ENCODE data around the gene TLL1.

Gene TLL1

DNA sequence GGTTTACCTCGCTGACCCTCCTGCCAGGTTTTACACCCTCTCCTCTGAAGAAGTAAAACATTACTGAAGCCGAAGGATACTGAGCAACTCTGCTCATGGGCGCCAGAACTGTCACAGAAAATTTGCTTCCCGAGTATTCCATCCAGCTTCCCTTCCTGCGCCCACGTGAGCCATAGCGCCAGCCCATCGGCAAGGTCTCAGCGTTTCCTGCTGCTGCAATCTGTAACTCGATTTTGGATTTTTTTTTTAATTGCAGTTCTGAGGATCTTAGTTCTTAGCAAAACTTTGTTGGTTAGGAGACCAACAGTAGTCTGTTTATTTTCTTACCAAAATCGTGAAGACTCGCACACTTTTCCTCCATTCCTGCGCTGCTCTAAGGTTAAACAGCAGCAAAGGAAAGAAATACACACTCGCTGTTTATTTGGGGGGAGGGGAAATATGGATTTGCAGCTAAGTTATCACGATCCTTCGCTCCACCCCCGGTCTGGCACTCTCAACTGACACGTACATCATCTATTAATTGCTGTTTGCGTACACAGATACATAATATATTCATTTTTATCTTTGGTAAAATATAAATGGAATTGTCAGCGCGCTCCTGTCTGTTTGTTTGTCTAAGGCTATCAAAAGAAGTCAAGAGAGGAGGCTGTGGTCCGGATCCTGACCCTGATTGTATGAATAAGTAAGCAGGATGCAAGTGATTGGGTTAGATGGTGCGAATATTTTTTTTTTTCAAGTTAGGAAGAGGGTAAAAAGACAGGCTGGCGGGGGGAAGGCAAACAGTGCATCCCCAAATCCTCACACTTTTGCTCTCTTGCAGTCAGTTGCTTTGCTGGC, at the start of gene TLL1:
Gene TLL1 (plus strand): TSS at position 777 of the 837 bp plus-strand sequence. CDS start 668 bp downstream, outside the sequence.
- DNase-seq (ENCODE audit: low read depth in 2 of 2): no peak

DNA sequence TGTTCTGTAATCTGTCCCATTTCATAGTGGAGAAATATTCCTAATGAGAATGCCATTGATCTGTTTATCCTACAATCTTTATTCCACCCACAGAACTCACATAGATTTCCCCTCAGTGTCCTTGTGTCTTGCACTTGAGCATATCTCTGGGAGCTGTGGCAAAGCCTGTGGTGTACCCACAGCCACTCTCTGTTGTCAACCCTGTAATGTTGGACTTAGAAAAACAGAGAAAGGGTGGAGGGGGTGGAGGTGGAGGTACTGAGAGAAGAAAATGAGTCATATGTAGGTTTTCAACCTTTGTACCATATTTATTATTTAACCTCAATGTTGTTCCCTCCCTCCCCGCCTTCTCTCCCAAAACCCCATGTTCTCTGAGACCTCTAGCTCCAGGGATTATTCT, 46.9 kb upstream of the TLL1 start:
- no peak for DNase-seq (ENCODE audit: low read depth in 2 of 2)

DNA sequence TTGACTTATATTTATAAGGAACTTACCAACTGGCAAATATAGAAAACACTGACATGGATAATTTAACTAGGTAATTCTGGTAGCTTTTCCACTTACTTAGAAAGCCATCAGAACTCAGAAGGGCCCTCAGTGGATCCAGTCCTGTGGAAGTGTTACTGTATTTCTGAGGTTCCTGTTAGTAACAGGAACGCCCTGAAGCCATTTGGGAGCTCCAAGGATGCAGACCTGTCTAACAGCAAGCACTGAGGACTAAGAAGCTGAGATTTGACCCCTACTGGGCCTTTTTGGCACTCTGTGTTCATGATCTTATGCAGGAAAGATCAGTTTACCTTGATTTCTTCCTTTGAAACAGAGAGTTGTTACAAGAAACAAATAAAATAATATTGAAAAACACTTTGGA, 46.0 kb upstream of the TLL1 start:
- DNase-seq (ENCODE audit: low read depth in 2 of 2): no peak

DNA sequence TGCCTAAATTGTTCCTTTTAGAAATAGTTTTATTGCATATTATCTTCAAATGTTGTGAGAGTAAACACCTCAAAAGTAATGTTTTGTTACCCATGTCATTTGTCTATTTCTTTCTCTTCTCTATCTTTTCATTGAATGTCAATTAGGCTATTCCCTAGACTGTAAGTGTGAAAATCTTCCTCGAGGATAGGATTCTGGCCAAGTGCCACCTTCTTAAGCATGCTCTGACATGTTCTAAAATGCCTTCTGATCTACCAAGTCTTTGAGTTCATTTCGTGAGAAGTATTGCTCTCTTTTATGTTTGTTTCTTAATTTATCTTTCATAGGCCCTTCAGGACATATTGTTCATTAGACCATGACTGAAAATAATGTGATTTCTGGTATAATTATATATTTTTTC, 44.1 kb upstream of the TLL1 start:
- DNase-seq (ENCODE audit: low read depth in 2 of 2): no peak

DNA sequence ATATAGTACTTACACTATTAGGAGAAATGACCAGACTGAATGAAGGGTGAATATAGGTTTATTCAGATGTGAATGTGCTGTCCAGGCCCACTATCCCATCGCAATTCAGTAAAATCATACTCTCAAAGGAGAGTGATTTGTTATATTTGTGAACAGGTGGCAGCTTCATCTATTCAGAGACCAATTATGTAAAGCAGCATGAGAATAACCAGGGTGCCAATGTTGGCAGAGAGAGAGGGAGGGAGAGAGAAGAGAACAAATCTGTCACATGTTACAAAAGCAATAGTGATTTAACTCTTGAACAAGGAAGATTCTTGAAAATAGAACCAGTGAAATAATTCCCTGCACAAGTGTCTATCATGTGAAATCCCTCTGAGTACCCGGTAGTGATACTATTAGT, 38.9 kb upstream of the TLL1 start:
- no peak for DNase-seq (ENCODE audit: low read depth in 2 of 2)

DNA sequence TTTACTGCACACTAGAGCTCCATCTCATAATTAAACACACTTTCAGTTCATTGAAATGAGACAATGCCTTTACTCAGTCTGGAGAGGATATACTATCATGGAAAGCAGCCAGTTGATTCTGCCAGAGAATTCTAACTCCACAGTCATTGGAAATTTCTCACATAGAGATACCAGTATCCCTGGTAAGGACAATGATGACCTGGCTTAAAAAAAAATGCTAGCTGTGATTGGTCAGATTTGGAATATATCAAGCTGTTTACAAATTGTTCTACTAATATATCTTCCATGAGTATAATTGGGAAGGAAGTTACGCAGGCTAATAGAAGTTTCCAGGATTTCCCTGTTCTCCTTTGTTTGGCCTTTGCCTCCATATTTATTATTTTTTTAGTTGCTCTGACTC, 34.5 kb upstream of the TLL1 start:
- DNase-seq (ENCODE audit: low read depth in 2 of 2): no peak

DNA sequence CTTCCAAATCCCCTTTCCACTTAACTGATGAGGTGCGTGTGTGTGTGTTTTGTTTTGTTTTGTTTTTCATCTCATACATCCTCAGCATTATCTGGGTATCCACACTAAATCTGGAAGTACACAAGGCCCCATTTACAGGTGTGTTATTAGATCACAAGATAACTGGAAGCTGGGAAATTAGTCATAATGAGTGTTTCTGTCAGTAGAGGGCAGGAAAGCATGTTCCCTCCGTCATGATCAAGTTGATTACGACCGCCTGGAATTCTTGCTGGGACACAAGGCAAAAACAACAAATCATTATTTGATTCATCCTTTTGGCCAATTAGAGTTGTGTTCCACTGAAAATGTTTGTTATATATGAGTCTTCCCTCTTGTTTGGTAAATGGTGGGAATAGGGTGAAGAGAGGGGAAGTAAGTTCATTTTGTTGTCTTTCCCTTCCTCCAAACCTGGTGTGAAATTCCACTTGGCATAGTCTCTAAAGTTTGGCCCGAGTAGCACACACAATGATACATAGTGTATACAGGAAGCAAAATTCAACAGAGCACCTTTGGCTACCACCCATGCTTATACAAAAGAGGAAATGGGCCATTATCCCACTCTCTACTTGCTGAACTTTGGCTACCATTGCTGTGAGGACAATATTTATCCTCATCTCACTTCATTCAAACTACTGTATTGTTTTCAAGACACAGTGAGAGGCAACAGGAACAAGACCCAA, 33.3 kb upstream of the TLL1 start:
- DNase-seq (ENCODE audit: low read depth in 2 of 2): no peak

DNA sequence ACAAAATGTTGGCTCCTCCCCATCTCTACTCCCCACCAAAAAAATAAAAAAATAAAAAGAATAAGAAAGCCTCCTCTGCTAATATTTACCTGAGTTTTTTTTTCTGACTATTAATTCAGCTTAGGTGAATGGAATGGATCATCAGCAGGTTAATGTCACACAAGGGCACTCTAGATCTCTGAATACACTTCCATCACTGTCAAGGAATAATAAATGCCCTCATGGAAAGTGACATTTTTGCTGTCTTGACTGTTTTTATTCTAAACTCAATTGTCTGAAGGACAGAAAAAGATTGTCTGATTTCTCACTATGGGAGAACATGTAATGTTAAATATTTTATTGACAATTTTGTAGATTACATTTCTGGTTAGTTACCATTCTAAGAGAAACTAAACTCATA, 30.4 kb upstream of the TLL1 start:
- no peak for DNase-seq (ENCODE audit: low read depth in 2 of 2)

DNA sequence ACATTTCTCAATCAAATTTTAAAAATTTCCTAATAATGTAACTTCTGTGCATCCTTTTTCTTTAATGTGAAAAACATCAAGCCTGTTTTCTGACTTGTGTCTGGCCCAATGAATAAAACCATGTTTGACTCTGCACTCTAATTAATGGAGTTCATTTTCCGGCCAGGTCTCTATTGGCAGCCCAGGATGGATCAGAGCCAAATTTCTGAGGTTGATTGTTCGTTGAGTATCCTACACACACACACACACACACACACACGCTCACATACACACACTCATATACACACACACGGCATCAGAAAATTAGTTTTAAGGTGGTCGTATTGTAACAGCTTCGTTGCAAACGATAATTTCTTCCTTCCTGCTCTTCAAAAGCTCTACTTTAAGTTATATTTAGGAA, 28.9 kb upstream of the TLL1 start:
- no peak for DNase-seq (ENCODE audit: low read depth in 2 of 2)

DNA sequence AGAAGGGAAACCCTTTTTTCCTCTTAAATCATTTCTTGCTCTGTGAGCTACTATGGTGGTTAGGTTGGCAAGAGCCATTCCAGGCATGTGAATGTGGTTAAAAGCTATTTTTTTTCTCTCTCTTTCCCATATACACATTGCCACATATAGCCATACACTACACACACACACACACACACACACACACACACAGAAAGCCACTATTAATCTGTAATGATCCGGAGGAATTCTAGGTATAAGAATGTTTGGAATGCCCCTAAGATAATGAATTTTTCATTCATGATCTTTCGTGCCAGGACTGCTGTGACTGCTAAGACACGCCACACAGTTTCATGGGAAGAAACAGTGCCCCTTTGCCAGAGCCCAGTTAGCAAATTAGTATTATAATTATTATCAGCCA, 21.8 kb upstream of the TLL1 start:
- DNase-seq (ENCODE audit: low read depth in 2 of 2): no peak

DNA sequence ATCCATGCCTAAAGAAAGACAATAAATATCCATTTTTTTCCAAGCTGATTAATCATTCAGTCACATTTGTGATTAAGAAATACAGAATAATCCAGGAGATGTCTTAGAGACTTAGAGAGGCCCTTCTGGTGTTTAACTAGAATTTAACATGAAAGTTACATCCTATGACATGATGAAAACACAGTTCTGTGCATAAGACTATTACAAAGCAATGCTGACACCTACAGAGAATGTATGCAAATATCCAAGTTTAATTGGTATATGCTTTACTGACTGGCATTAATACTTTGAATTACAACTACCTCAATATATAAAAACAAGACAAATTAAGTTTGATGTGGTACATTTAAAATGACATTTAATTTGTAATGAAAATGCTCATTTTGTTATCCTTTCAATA, 17.8 kb upstream of the TLL1 start:
- no peak for DNase-seq (ENCODE audit: low read depth in 2 of 2)

DNA sequence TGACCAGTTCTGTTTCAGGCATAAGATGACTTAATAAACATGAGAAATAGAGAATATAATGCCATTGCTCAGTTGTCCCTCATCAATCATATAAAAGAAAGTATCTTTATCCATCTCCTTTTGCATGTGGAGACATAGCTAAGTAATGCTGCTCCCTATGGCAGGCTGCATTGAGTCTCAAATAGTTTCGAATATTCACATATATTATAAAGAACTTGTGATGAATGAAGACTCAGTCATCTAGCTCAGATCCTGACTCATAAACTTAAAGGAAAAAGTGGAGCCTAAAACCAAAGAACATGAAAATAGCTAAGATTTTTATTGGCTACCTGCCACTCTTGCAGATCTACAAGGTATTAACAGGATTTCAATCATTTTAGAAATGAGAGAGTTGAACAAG, 11.7 kb upstream of the TLL1 start:
- no peak for DNase-seq (ENCODE audit: low read depth in 2 of 2)

DNA sequence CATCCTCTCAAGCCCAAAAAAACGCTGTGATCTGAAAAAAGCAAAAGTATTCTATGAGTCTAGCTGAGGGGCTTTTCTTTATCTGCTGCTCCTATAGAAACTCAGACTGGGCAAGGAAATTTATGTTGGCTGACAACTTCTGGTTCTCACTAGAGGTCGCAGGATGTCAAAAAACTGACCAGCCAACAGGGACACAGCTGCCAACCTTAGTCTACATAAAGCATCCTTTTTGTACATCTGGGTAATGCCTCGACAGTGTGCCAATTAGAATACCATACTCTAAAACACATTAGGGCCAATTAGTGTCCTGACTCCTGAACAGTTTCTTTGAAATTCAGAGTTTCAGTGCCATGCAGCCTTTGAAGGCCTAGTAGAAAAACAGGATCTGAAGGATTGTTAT, 8.8 kb upstream of the TLL1 start:
- no peak for DNase-seq (ENCODE audit: low read depth in 2 of 2)

DNA sequence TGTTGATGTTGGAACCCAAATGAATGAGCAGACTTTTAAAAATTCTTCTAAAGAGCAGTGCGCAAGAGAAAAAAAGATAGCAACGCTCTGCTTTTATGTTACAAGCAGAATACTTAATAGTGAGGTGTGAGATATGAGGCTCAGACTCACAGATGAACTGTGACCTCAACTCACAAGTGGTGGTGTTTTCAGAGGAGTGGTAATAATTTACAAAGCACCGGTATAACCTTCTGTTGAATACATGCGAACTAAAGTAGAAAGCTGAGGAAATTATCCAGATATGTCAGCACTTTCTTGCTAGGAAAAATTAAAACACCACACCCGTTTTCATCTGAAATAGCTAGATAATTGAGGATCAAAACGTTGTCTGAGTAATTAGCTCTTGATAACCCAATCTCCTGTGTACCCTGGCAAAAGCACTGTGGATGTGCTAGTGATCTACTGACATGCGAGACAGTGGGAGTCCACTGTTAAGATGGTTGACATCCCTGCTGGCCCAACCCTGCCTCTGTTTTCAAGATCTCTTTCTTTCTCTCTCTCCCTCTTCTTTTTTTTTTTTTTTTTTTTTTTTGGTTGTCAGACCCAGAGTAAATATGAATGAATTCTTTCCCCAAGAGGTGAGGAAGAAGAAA, 6.9 kb upstream of the TLL1 start:
- DNase-seq (ENCODE audit: low read depth in 2 of 2): no peak

DNA sequence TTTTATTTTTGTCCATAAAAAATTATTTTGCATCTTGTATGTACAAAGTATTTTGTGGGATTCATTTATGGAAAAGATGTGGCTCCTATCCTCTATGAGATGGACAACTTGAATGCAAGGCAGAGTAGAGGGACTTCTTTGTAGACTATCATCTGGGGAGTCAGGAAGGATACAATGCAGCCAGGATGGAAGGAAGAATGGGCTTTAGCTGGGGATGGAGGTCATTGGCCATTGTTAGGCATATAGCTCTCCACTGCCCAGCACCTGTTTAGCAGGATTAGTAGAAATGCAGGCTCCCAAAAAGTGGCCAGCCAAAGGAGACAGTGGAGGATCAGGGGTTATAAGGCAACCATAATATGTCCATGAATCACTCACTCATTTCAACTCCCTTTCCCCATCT, 5.1 kb upstream of the TLL1 start:
- no peak for DNase-seq (ENCODE audit: low read depth in 2 of 2)

DNA sequence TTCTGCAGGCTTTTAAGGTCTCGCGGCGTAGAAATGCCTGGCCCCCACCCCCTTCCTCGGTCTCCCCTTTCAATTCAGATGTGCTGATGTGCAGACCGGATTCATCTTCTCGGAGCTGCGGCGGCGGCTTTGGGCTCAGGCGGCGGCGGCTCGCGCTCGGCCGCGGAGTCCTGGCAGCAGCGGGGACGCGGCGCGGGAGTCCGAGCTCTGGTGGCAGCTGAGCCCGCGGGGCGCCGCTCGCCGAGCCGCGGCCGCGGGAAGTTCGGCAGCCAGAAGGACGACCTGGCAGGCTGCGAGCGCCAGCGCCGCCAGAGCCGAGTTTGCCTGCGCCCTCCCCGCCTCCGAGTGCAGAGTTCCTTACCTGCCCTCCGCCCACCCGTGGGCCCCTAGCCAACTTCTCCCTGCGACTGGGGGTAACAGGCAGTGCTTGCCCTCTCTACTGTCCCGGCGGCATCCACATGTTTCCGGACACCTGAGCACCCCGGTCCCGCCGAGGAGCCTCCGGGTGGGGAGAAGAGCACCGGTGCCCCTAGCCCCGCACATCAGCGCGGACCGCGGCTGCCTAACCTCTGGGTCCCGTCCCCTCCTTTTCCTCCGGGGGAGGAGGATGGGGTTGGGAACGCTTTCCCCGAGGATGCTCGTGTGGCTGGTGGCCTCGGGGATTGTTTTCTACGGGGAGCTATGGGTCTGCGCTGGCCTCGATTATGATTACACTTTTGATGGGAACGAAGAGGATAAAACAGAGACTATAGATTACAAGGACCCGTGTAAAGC, 448 bp downstream of the TLL1 start:
- DNase-seq (ENCODE audit: low read depth in 2 of 2): no peak

DNA sequence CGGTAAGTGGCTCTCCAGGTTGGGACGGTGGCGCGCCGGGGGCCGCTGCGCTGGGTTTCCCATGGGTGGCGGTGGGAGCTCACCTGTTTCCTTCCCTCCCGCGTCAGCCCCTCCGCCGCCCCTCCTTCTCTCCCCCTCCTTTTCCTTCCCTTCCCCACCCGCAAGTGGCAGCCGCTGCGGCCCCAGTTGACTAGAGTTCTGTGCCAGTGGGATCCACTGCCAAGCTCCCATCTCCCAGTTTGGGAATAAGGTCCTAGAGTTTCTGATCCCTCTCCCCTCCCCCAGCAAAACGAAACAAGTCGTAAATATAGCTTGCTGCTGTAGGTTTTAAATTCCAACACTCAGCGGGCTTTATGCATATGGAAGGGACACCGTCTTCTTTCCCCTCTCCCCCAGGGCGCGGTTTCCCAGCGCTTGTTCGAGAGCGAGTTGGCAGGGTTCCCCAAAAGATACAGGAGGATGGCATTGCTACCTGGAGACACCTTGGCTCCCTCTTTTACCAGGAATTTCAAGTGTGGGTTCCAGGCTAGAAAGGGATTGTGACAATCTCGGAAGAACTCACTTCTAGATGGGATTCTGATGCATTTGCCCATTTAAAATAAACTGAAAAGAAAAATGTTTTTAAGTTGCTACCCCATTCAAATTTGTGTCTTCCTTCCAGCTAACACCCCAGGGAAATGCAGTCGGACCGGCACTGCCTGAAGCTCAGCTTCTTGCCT, 1.2 kb downstream of the TLL1 start:
- DNase-seq (ENCODE audit: low read depth in 2 of 2): no peak

DNA sequence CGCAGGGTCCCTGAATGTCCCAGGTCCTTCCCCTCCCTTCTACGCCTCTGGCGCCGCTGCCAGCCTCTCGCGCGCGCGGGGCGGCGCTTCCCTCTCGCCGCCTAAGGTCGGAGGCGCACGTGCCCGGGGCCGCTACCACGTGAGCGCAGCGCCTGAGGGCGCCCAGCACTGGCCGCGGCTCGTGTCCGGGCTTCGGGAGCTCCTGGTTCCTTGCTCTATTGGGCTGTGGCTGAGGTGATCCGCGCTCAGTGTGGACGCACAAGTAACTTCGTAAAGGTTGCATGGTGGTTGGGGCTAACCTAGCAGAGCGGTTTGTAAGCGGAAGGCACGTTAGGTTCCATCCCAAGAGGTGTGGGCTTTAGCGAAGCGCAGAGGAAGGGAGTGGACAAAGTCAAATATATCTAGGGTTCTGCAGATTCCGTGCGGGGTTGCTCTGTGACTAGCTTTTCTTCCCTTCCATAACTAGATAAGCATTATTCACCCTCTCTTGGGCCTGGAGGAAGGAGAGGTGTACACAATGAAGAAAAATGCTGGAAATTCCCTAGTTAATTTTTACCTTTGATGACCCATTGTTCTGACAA, 1.8 kb downstream of the TLL1 start:
- DNase-seq (ENCODE audit: low read depth in 2 of 2): no peak

DNA sequence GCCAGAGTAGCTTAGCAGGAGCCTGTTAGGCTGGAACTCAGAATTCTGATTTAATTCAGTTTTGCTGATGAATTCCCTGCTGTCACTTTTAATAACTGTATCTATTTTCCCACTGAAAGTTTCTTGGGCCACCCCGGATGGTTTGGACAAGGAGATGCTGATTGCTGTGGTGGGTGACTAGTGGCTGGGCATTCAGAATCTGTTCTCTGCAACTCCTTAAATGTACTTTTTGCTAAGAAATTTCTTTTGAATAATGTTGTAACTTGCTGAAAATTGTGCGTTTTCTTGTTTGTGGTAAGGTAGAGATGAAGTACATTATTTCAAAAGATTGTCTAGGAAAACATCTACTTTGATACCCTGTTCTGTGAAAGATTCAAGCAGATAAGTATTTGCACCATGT, 2.4 kb downstream of the TLL1 start:
- DNase-seq (ENCODE audit: low read depth in 2 of 2): no peak

DNA sequence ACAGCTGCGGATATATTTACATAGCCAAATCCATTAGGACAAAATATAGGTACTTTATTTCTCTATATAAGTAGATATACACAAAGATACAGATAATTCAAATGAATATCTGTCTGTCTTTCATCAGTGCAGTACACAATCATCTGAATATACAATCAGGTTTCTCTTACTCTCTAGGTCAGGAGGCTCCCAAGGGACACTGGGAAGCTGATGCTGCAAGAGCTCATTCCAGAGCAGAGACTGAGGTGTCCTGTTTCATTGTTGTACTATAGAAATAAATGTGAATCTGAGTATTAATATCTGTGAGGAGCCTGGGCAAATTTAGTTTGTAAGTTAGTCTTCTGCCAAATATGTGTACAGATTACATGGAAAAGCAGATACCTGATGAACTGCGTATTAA, 4.2 kb downstream of the TLL1 start:
- DNase-seq (ENCODE audit: low read depth in 2 of 2): no peak

DNA sequence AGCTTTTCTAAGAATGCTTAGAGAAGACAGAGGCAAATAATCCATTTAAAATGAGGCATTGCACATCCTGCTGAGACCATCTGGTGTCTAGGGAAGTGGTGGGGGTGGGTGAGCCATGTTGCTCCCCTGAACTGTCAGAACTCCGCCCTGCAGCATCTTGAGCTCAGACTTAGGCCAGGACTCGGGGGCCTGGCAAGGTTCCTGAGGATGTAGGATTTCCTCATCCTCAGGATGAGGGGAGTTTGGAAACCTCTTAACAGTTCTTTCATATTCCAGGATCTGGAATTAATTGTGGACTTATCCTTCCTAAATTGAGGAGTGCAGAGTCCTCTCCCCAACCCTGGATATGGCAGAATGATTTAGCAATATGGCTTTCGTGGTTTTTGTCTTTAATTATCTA, 6.6 kb downstream of the TLL1 start:
- no peak for DNase-seq (ENCODE audit: low read depth in 2 of 2)

Measured in stimulated activated CD4-positive, alpha-beta T cell treated with anti-CD3 and anti-CD28 coated beads, Interleukin-12 subunit alpha, Interleukin-12 subunit beta, amount 100 ng/mL, for 24 hours (primary cell).